HEK293 (cell line): ENCODE measurements around the gene ARMC7.
A peak's percentile ranks its signal among the peaks of the same experiment; 100 is the strongest.

ENCODE experiments used
- CTCF ChIA-PET: fragments of 350-600 bp; formaldehyde crosslinking; extraction: SDS; loops from one replicate; lab custom pipeline; 2021; ENCODE audit warnings: antibody characterized with exemption; lab: Yijun Ruan, JAX
- POLR2A ChIA-PET: fragments of 300-600 bp; formaldehyde crosslinking; extraction: SDS; loops from one replicate; lab custom pipeline; 2020; ENCODE audit warnings: antibody characterized with exemption, inconsistent platforms; lab: Yijun Ruan, JAX
- H3K27ac ChIP-seq: fragments of 200-500 bp; sonication (Bioruptor generic); 2 replicates; pipeline ENCODE4 v1.5.1; 2014; ENCODE audit warnings: low read depth, low read length, control low read depth, inconsistent platforms; ENCODE audit errors: extremely low read depth
- H3K36me3 ChIP-seq, 2 experiments: fragments of 200-500 bp in 1 of 2; sonication (Bioruptor generic) in 1 of 2; 1 replicate in 1 of 2; 2 replicates in 1 of 2; pipeline ENCODE4 v1.5.1; 2014 to 2017; ENCODE audit warnings: inconsistent platforms in 2 of 2, low read length in 2 of 2; ENCODE audit not compliant: control insufficient read depth in 2 of 2, insufficient read depth in 1 of 2
- H3K4me1 ChIP-seq: fragments of 200-500 bp; sonication (Bioruptor generic); 2 replicates; pipeline ENCODE4 v1.5.1; 2014; ENCODE audit warnings: mild to moderate bottlenecking, low read length, inconsistent platforms; ENCODE audit not compliant: control insufficient read depth, insufficient read depth
- H3K4me3 ChIP-seq: 2 replicates; pipeline ENCODE4 v1.5.1; 2011; ENCODE audit warnings: low read depth, mild to moderate bottlenecking, control low read depth, low read length, moderate library complexity
- H3K9me3 ChIP-seq: fragments of 200-500 bp; sonication (Bioruptor generic); 2 replicates; pipeline ENCODE4 v1.5.1; 2014; ENCODE audit warnings: low read depth, low read length, inconsistent platforms; ENCODE audit not compliant: control insufficient read depth, insufficient read depth
- BCL11A ChIP-seq: fragments of 450-650 bp; formaldehyde crosslinking; IDR thresholded peaks from 2 replicates; pipeline ENCODE4 v1.5.1; 2016; ENCODE audit warnings: low read depth, missing biosample characterization, missing genetic modification characterization
- CTCF ChIP-seq: fragments of 450-650 bp; formaldehyde crosslinking; IDR thresholded peaks from 2 replicates; pipeline ENCODE4 v1.5.1; 2016; ENCODE audit warnings: missing biosample characterization, missing genetic modification characterization
- KLF9 ChIP-seq: fragments of 450-650 bp; formaldehyde crosslinking; IDR thresholded peaks from 2 replicates; pipeline ENCODE4 v1.5.1; 2016; ENCODE audit warnings: missing biosample characterization, missing genetic modification characterization, low read depth
- PRDM4 ChIP-seq: fragments of 450-650 bp; formaldehyde crosslinking; IDR thresholded peaks from 2 replicates; pipeline ENCODE4 v1.5.1; 2017; ENCODE audit warnings: missing biosample characterization, missing genetic modification characterization
- SCRT1 ChIP-seq: fragments of 450-650 bp; formaldehyde crosslinking; IDR thresholded peaks from 2 replicates; pipeline ENCODE4 v1.5.1; 2016; ENCODE audit warnings: missing biosample characterization, missing genetic modification characterization, borderline replicate concordance
- SCRT2 ChIP-seq: fragments of 450-650 bp; formaldehyde crosslinking; IDR thresholded peaks from 2 replicates; pipeline ENCODE4 v1.5.1; 2016; ENCODE audit warnings: missing biosample characterization, missing genetic modification characterization
- ZBTB10 ChIP-seq: fragments of 450-650 bp; formaldehyde crosslinking; IDR thresholded peaks from 2 replicates; pipeline ENCODE4 v1.5.1; 2016; ENCODE audit warnings: missing biosample characterization, missing genetic modification characterization
- ZNF10 ChIP-seq: fragments of 450-650 bp; formaldehyde crosslinking; IDR thresholded peaks from 2 replicates; pipeline ENCODE4 v1.5.1; 2017; ENCODE audit warnings: missing biosample characterization, missing genetic modification characterization
- ZNF169 ChIP-seq: fragments of 450-650 bp; formaldehyde crosslinking; IDR thresholded peaks from 2 replicates; pipeline ENCODE4 v1.5.1; 2016; ENCODE audit warnings: missing biosample characterization, missing genetic modification characterization
- ZNF184 ChIP-seq: fragments of 450-650 bp; IDR thresholded peaks from 2 replicates; pipeline ENCODE4 v1.5.1; 2018; ENCODE audit warnings: missing biosample characterization, mild to moderate bottlenecking, missing genetic modification characterization
- ZNF214 ChIP-seq: fragments of 450-650 bp; formaldehyde crosslinking; IDR thresholded peaks from 2 replicates; pipeline ENCODE4 v1.5.1; 2017; ENCODE audit warnings: missing biosample characterization, mild to moderate bottlenecking, missing genetic modification characterization, borderline replicate concordance
- ZNF274 ChIP-seq, 2 experiments: fragments of 200-500 bp in 1 of 2; fragments of 450-650 bp in 1 of 2; sonication (Bioruptor generic) in 1 of 2; formaldehyde crosslinking in 1 of 2; IDR thresholded peaks; 2 replicates each; pipeline versions ENCODE4 v1.5.1 to v1.6.1; 2014 to 2016; ENCODE audit warnings: borderline replicate concordance in 1 of 2, inconsistent platforms in 1 of 2, low read length in 1 of 2, missing biosample characterization in 1 of 2, missing genetic modification characterization in 1 of 2
- ZNF391 ChIP-seq: fragments of 450-650 bp; formaldehyde crosslinking; IDR thresholded peaks from 2 replicates; pipeline ENCODE4 v1.5.1; 2016; ENCODE audit warnings: low read depth, missing biosample characterization, missing genetic modification characterization, borderline replicate concordance
- ZNF488 ChIP-seq: fragments of 450-650 bp; formaldehyde crosslinking; IDR thresholded peaks from 2 replicates; pipeline ENCODE4 v1.5.1; 2016; ENCODE audit warnings: missing biosample characterization, missing genetic modification characterization
- ZNF530 ChIP-seq: fragments of 450-650 bp; formaldehyde crosslinking; IDR thresholded peaks from 2 replicates; pipeline ENCODE4 v1.5.1; 2016; ENCODE audit warnings: low read depth, missing biosample characterization, missing genetic modification characterization
- ZNF596 ChIP-seq: fragments of 450-650 bp; IDR thresholded peaks from 2 replicates; pipeline ENCODE4 v1.5.0; 2018; ENCODE audit warnings: missing biosample characterization, mild to moderate bottlenecking, missing genetic modification characterization, moderate library complexity
- ZNF610 ChIP-seq: fragments of 450-650 bp; formaldehyde crosslinking; IDR thresholded peaks from 2 replicates; pipeline ENCODE4 v1.5.1; 2016; ENCODE audit warnings: missing biosample characterization, missing genetic modification characterization, borderline replicate concordance
- ZNF645 ChIP-seq: fragments of 450-650 bp; formaldehyde crosslinking; IDR thresholded peaks from 2 replicates; pipeline ENCODE4; 2016; ENCODE audit warnings: missing biosample characterization, missing genetic modification characterization

Gene ARMC7

GRCh38 chr17:75103601-75104554, 5.9 kb upstream of the ARMC7 start:
- Histone ChIP-seq H3K27ac (no peak overlapping the region; the same call in 1 of the 2 replicates), H3K9me3 (no peaks in the 10 kb centered on the region), H3K4me1 (peaks cover 10% of the 10 kb centered on the region), H3K4me3 (no peak overlapping the region), H3K36me3 (peaks cover 0 to 12% of the 10 kb centered on the region in 2 experiments; a peak in 1 of 3 replicates)
- TF ChIP-seq SCRT2 (tag by site-specific recombination) (peak; percentile 85), ZNF488 (no peak), ZNF214 (tag by site-specific recombination) (no peak), ZNF596 (tag by site-specific recombination) (no peak), SCRT1 (tag by site-specific recombination) (peak; percentile 62; the same call in 1 of the 2 replicates), ZNF274 (IDR thresholded peaks at IDR 0.05; ENCODE audit: low read length) (no peak), ZNF274 (tag by site-specific recombination; IDR thresholded peaks at IDR 0.05; ENCODE audit: borderline replicate concordance) (no peak), PRDM4 (peak; percentile 87)
- ChIA-PET POLR2A (interaction anchor here (0.5 to 1.8 kb wide), 6 partner anchors 10 to 703 kb away, joined by 3 to 5 read pairs (median 3); partner anchors contain the start of gene SLC16A5), CTCF (interaction anchor here (0.6 to 5.9 kb wide), 15 partner anchors 8 to 143 kb away, joined by 3 to 61 read pairs (median 6); no protein-coding TSS in a partner anchor)

- CTCF ChIA-PET: interaction anchor here (0.5 to 5.9 kb wide), 44 partner anchors 9 to 468 kb away, joined by 3 to 61 read pairs (median 5); partner anchors contain the start of genes NT5C and NUP85
- no peak overlapping the region for H3K4me3 ChIP-seq
- peaks cover 15% of the 10 kb centered on the region for H3K4me1 ChIP-seq
- POLR2A ChIA-PET: interaction anchor here (0.6 to 1.8 kb wide), 15 partner anchors 9 to 232 kb away, joined by 3 to 19 read pairs (median 5); partner anchors contain the start of genes CDR2L, FDXR, GGA3 and JPT1
- H3K27ac ChIP-seq: peak overlapping the region; percentile 82
- peaks cover 0 to 3% of the 10 kb centered on the region in 2 experiments; a peak in 1 of 3 replicates for H3K36me3 ChIP-seq
- no peaks in the 10 kb centered on the region for H3K9me3 ChIP-seq
- TF ChIP-seq ZNF530 (tag by site-specific recombination): no peak
- peak; percentile 70; the same call in 1 of the 2 replicates for TF ChIP-seq ZNF391 (tag by site-specific recombination)
- TF ChIP-seq ZNF10 (tag by site-specific recombination): peak; percentile 99
- TF ChIP-seq ZNF610: peak; percentile 80
- no peak for TF ChIP-seq ZBTB10 (tag by site-specific recombination)
- peak; percentile 68; the same call in 1 of the 2 replicates for TF ChIP-seq CTCF (tag by site-specific recombination)
- no peak for TF ChIP-seq ZNF169 (tag by site-specific recombination)
- no peak; the same call in 1 of the 2 replicates for TF ChIP-seq ZNF184 (tag by site-specific recombination)
- TF ChIP-seq ZNF645 (tag by site-specific recombination): peak; percentile 94; the same call in 1 of the 2 replicates
- no peak for TF ChIP-seq KLF9 (tag by site-specific recombination)
- TF ChIP-seq BCL11A (tag by site-specific recombination): no peak; the same call in 1 of the 2 replicates
Measured at GRCh38 chr17:75105126-75106080, 4.4 kb upstream of the ARMC7 start.
